Pons (tissue), 1 donor: ENCODE results near the gene BRIP1.
A peak's percentile ranks its signal among the peaks of the same experiment; 100 is the strongest.

ENCODE experiments used
- DNase-seq: peaks from one replicate; pipeline ENCODE4 v3.0.0-alpha.2; 2016; ENCODE audit warnings: low spot score

BRIP1 gene

GRCh38 chr17:61662741-61663140 lies 200.6 kb downstream of the BRIP1 start:
- DNase-seq: no peak

GRCh38 chr17:61662186-61662585 lies 201.1 kb downstream of the BRIP1 start:
- DNase-seq: no peak

GRCh38 chr17:61660746-61661485 lies 202.4 kb downstream of the BRIP1 start:
- no peak for DNase-seq

- no peak for DNase-seq
Observed at GRCh38 chr17:61659437-61659836, 203.9 kb downstream of the BRIP1 start.

GRCh38 chr17:61658183-61658582 lies 205.1 kb downstream of the BRIP1 start:
- no peak for DNase-seq

- no peak for DNase-seq
Observed at GRCh38 chr17:61657338-61657737, 206.0 kb downstream of the BRIP1 start.

- no peak for DNase-seq
Observed at GRCh38 chr17:61656721-61657217, 206.6 kb downstream of the BRIP1 start.

GRCh38 chr17:61650749-61651148 lies 212.6 kb downstream of the BRIP1 start:
- DNase-seq: no peak

- DNase-seq: no peak
Observed at GRCh38 chr17:61648587-61648986, 214.7 kb downstream of the BRIP1 start.

GRCh38 chr17:61647047-61647446 lies 216.3 kb downstream of the BRIP1 start:
- DNase-seq: no peak

- DNase-seq: no peak
Observed at GRCh38 chr17:61646482-61646881, 216.8 kb downstream of the BRIP1 start.

GRCh38 chr17:61645920-61646319 lies 217.4 kb downstream of the BRIP1 start:
- no peak for DNase-seq

- no peak for DNase-seq
Observed at GRCh38 chr17:61644800-61645774, 218.2 kb downstream of the BRIP1 start.

GRCh38 chr17:61642768-61643167 lies 220.6 kb downstream of the BRIP1 start:
- DNase-seq: no peak

GRCh38 chr17:61641715-61642114 lies 221.6 kb downstream of the BRIP1 start:
- DNase-seq: no peak

- DNase-seq: no peak
Observed at GRCh38 chr17:61641084-61641483, 222.2 kb downstream of the BRIP1 start.

GRCh38 chr17:61639818-61640217 lies 223.5 kb downstream of the BRIP1 start:
- DNase-seq: no peak

- DNase-seq: no peak
Observed at GRCh38 chr17:61638087-61638486, 225.2 kb downstream of the BRIP1 start.

GRCh38 chr17:61635913-61636432 lies 227.4 kb downstream of the BRIP1 start:
- DNase-seq: peak; percentile 20

GRCh38 chr17:61634942-61635538 lies 228.3 kb downstream of the BRIP1 start:
- DNase-seq: no peak

GRCh38 chr17:61634011-61634539 lies 229.3 kb downstream of the BRIP1 start:
- DNase-seq: no peak

- DNase-seq: no peak
Observed at GRCh38 chr17:61632826-61633225, 230.5 kb downstream of the BRIP1 start.
